HG03039 (cell line): Measurements from ENCODE around the gene ONECUT1.

Experiments used
- ATAC-seq: cut with Tn5 transposase; IDR thresholded peaks from one replicate; pipeline ENCODE4 v1.9.1; 2021; ENCODE audit warnings: mild to moderate bottlenecking, moderate library complexity; ENCODE audit not compliant: unreplicated experiment

ONECUT1 gene

DNA sequence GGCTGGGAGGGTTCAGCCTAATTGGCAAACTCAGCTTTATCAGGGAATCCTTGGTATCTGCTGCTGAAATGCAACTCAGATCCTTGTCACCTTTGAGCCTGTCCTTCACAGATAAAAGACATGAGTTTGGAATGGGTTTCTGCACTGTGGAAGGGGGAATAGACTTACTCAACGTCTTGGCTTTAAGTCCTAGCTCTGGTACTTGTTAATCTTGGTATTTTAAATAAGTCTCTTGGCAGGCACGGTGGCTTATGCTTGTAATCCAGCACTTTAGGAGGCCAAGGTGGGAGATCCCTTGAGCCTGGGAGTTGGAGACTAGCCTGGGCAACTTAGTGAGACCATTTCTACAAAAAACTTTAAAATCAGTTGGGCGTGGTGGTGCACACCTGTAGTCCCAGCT, 55.8 kb downstream of the ONECUT1 start:
- no peak for ATAC-seq

GRCh38 chr15:52733696-52734255, 56.4 kb downstream of the ONECUT1 start:
- no peak for ATAC-seq

DNA sequence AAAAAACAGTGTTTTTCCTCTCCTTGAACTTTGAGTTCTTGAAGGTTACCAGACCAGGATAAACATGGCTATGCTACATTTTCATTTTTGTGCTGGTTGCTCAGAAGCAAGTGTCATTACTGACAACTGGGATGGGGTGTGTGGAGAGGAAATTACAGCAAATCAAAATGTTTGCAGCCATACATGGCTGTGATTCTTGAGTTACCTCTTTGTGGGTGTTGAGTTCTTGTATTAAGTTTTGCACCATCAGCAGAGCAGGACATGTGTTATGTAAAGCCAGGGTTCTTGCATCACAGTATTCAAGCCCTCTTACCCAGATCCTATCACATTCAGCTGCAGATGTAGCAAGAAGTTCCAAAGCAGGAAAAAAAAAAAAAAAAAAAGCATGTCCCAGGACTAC, 57.0 kb downstream of the ONECUT1 start:
- ATAC-seq, result no peak

- no peak for ATAC-seq
These were observed 57.6 kb downstream of the ONECUT1 start for GRCh38 chr15:52732551-52732950.

GRCh38 chr15:52731732-52732470, 58.2 kb downstream of the ONECUT1 start:
- no peak for ATAC-seq

GRCh38 chr15:52731004-52731403, 59.1 kb downstream of the ONECUT1 start:
- no peak for ATAC-seq

DNA sequence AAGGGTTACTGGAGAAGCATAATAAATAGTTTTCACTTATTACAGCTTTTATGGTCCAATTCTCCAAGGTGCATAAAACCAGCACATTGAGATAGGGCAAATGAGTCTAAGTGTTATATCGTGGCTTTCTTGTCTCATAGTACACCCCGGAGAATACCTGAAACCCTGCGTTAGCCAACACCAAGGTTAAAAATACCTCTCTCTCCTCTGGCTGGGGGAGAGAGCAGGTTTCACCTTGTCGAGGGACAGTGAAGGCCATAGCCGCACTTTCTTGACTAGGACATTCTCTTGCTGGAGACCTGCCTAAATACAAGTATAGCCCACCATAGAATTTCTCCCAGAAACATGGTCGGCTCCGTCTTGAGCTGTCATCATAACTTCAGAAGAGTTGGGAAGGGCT, 59.5 kb downstream of the ONECUT1 start:
- no peak for ATAC-seq

GRCh38 chr15:52730173-52730572, 60.0 kb downstream of the ONECUT1 start:
- no peak for ATAC-seq

DNA sequence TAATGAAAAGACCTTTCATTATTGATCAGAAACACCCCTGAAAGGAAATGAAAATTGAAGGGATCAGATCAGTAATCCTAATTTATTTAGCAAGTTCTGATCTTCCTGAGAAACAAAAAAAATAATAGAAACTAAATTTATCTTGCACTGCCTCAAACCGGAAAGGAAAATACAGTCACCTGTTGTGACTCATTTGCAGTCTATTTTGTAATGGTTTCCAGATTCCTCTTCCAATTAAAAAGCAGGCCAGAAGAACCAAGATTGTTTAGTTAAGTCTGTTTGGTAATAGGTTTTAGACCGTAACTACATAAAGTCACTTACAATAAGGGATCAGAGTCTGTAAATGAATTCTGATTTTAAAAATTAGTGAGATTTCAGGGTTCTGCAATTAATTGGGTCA, 61.2 kb downstream of the ONECUT1 start:
- ATAC-seq, result no peak

GRCh38 chr15:52727815-52728214, 62.3 kb downstream of the ONECUT1 start:
- no peak for ATAC-seq

DNA sequence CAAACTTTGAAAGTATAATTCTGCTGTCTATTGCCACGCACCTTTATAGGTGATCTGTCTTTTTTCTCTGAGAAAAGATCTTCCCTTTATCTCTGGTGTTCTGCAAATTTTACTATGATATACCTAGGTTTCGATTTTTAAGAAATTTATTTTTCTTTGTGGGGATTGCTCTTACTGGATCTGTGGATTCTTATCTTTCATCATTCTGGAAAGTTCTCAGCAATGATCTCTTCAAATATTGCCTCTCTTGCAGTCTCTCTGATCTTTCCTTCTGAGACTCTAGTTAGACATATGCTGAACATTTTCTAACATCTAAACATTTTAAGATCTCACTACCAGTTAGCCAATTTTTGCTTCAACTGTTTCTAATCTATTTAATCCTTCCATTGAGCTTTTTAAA, 63.9 kb downstream of the ONECUT1 start:
- no peak for ATAC-seq

GRCh38 chr15:52718551-52718950, 71.6 kb downstream of the ONECUT1 start:
- no peak for ATAC-seq

GRCh38 chr15:52717924-52718323, 72.2 kb downstream of the ONECUT1 start:
- no peak for ATAC-seq

- no peak for ATAC-seq
These were observed 72.7 kb downstream of the ONECUT1 start for GRCh38 chr15:52717481-52717880.

DNA sequence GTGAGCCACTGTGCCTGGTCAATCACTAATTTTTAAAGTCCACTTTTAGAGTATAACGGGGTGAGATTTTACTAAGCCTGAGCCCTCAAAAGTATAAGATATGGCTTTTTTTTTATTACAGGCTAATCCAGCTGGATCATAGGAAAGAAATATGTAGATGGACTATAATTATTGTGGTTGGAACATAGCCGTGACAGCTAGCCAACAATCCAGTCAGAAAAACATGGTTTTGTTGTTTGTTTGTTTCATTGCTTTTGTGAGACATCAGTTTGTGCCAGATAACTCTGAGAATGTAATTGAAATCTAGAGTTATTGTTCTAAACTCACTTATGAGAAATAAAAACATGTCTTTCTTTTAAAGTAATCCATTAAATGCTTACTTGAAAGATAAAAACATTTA, 73.6 kb downstream of the ONECUT1 start:
- ATAC-seq, result no peak

GRCh38 chr15:52715411-52715810, 74.7 kb downstream of the ONECUT1 start:
- ATAC-seq, result no peak

GRCh38 chr15:52714968-52715367, 75.2 kb downstream of the ONECUT1 start:
- no peak for ATAC-seq

DNA sequence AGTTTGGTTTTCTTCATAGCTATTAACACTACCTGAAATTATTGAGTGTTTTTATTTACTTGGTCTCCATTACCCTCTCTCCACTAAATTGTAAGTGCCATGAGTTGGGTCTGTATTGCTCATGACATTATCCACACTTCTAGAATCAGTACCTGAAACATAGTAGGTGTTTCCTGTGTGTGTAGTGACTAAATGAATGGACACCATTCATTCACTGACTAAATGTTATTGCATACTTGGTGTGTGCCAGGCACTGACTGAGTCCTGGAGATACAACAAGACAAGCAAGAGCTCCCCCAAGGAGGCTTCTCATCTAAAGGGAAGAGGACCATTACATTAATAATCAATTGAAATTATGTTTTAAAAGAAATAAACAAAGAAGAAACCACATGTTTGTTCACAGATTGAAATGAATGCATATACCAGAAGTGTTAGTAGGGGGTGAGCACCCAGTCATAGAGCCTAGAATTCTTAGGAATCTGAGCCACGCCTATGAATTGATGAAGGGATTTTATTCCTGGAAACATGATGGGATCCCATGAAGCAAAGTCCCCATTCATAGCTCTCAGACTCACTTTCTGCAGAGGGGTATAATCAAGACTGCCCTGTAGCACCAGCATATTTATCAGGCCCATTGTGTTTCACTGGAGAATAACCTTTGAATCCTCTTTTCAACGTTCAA, 79.3 kb downstream of the ONECUT1 start:
- ATAC-seq, result no peak

DNA sequence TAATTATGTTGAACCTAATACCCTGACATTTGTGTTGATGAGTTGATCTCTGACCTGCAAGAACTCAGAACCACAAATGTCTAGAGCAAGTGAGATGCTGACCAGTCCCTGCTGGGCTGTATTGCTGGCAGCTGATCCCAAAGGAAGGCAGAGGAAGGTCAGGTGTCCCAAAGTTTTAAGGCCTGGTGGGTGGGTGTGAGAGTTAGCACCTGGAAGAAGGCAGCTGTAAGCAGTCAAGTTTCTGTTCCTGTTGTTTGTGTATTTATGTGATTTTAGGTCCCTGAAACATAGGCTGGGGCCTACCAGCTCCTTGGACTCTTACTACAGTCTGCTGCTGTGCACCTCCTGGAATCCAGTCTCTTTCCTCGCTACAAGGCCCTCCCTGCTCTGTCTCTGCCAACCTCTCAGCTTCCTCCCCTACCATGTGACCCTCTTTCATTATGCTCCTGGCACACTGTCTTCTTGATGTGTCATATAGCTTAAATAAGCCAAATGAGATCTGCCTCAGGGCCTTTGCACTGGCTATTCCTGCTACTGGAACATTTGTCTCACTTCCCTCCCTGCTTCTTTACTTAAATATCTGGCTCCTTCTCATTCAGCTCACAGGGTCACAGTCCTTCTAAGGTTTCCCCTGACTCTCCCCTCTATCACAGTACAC, 80.0 kb downstream of the ONECUT1 start:
- ATAC-seq, result peak; percentile 40

DNA sequence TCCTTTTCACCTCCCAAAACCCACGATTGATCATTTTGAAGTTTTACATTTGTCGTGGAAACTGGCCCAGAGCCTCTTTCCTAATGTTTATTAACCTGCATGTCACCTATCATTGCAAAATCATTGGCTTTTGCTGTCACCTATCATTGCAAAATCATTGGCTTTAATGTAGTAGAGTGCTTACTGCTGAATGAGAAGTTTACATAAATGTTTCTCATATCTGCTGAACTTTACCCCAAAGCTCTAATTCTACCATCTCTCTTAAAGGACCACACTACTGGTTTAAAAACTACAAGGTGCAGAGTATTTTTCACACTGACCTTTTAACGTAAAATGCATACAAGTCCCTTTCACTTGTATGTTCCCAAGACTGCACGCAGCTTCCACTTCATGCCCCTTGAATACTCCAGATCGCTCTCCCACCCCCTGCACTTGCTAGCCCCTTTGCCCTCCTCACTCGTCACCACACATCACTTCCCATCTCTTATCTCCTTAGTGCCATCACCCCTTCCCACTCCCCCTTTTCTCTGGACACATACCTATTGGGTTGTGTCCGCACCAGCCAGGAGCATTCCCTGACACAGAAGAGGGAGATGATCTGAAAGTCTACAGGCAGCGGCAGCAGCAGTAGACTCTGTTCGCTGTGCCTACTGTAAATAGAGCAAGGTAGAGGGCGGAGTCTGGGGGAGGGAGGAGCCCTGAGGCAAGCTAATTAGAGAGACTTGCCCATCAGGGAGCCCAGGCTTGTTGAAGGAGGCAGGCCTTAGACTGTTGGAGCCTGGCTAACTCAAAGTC, 80.8 kb downstream of the ONECUT1 start:
- peak; percentile 80 for ATAC-seq
